Astrocyte (in vitro differentiated cells and primary cell): ENCODE measurements around the gene ISLR. TPM values are rescaled to one million over a fixed set of nuclear protein-coding genes. Genes with fewer than 3 reads are reported as not detected.

Experiments
- DNase-seq: peaks from one replicate; pipeline ENCODE4 v3.0.0-alpha.2; 2010; ENCODE audit warnings: low read depth
- FAIRE-seq: peaks from 2 replicates; lab custom pipeline; 2011; peaks lifted over from hg19 to GRCh38; lab: Jason Lieb, UNC
- H2AFZ ChIP-seq: 2 replicates; pipeline ENCODE4 v1.6.0; 2012; ENCODE audit warnings: low read depth, low read length, inconsistent platforms
- H3K27ac ChIP-seq: 2 replicates; pipeline ENCODE4 v1.5.1; 2011; ENCODE audit warnings: low read depth, low read length, inconsistent platforms
- H3K27me3 ChIP-seq: 2 replicates; pipeline ENCODE4 v1.6.0; 2011; ENCODE audit warnings: low read length, inconsistent platforms; ENCODE audit not compliant: insufficient read depth
- H3K36me3 ChIP-seq: 2 replicates; pipeline ENCODE4 v1.5.1; 2011; ENCODE audit warnings: low read length, inconsistent platforms; ENCODE audit not compliant: insufficient read depth
- H3K4me1 ChIP-seq: 2 replicates; pipeline ENCODE4 v1.5.1; 2011; ENCODE audit warnings: low read length, inconsistent platforms; ENCODE audit not compliant: insufficient read depth
- H3K4me2 ChIP-seq: 2 replicates; pipeline ENCODE4 v1.6.0; 2012; ENCODE audit warnings: low read length, inconsistent platforms
- H3K4me3 ChIP-seq: 2 replicates; pipeline ENCODE4 v1.5.1; 2011; ENCODE audit warnings: low read depth, mild to moderate bottlenecking, low read length, inconsistent platforms; ENCODE audit not compliant: insufficient read depth
- H3K79me2 ChIP-seq: 2 replicates; pipeline ENCODE4 v1.6.0; 2012; ENCODE audit warnings: mild to moderate bottlenecking, low read length, inconsistent platforms; ENCODE audit not compliant: insufficient read depth
- H3K9ac ChIP-seq: 2 replicates; pipeline ENCODE4 v1.6.0; 2012; ENCODE audit warnings: mild to moderate bottlenecking, low read length, inconsistent platforms
- H3K9me3 ChIP-seq: 2 replicates; pipeline ENCODE4 v1.5.1; 2012; ENCODE audit warnings: low read depth, mild to moderate bottlenecking, low read length, inconsistent platforms; ENCODE audit not compliant: insufficient read depth
- H4K20me1 ChIP-seq: 2 replicates; pipeline ENCODE4 v1.6.0; 2012; ENCODE audit warnings: low read length, inconsistent platforms; ENCODE audit not compliant: insufficient read depth
- H3K27ac Mint-ChIP-seq: one replicate; pipeline ENCODE4 v1.8.0; 2021; ENCODE audit warnings: mild to moderate bottlenecking, mixed read lengths; ENCODE audit not compliant: unreplicated experiment
- H3K27me3 Mint-ChIP-seq: one replicate; pipeline ENCODE4 v1.8.0; 2021; ENCODE audit warnings: low read depth, mixed read lengths; ENCODE audit not compliant: unreplicated experiment
- H3K36me3 Mint-ChIP-seq: one replicate; pipeline ENCODE4 v1.8.0; 2021; ENCODE audit warnings: low read depth, mixed read lengths; ENCODE audit not compliant: unreplicated experiment
- H3K4me1 Mint-ChIP-seq: one replicate; pipeline ENCODE4 v1.8.0; 2021; ENCODE audit warnings: low read depth, mixed read lengths; ENCODE audit not compliant: unreplicated experiment
- H3K4me3 Mint-ChIP-seq: one replicate; pipeline ENCODE4 v1.8.0; 2021; ENCODE audit warnings: mild to moderate bottlenecking, moderate library complexity, mixed read lengths; ENCODE audit not compliant: unreplicated experiment
- H3K9me3 Mint-ChIP-seq: one replicate; pipeline ENCODE4 v1.8.0; 2021; ENCODE audit warnings: mild to moderate bottlenecking, mixed read lengths; ENCODE audit not compliant: unreplicated experiment
- CTCF ChIP-seq: IDR thresholded peaks from 2 replicates; pipeline ENCODE4 v1.5.1; 2011; ENCODE audit warnings: low read depth, mild to moderate bottlenecking, inconsistent platforms, low read length, moderate library complexity; ENCODE audit not compliant: insufficient read depth
- EZH2 ChIP-seq: IDR thresholded peaks from 2 replicates; pipeline ENCODE4 v1.6.1; 2012; ENCODE audit warnings: mild to moderate bottlenecking, low read length, inconsistent platforms; ENCODE audit not compliant: insufficient read depth
- total RNA-seq: library from RNA; stranded (reverse); gene quantifications from 2 replicates; pipeline ENCODE4 v1.2.1, GENCODE V29; 2021

ISLR gene
- total RNA-seq, 1 donor from 2014 or later = 1.6 TPM

- peaks cover 18% of the 10 kb centered on the region for H3K9me3 ChIP-seq
- Mint-ChIP-seq H3K4me1 (peaks cover 2% of the 10 kb centered on the region), H3K36me3 (no peaks in the 10 kb centered on the region), H3K9me3 (peaks cover 32% of the 10 kb centered on the region), H3K4me3 (no peak within 1 kb of the TSS), H3K27ac (peak within 1 kb of the TSS; percentile 93), H3K27me3 (peaks cover 63% of the 10 kb centered on the region)
- no peak within 1 kb of the TSS for H3K27ac ChIP-seq
- H2AFZ ChIP-seq = peak within 1 kb of the TSS; percentile 41
- FAIRE-seq (no peak), DNase-seq (no peak)
- TF ChIP-seq CTCF = no peak
- peak; percentile 4 for TF ChIP-seq EZH2
- H3K4me2 ChIP-seq = peak within 1 kb of the TSS; percentile 88
- H3K36me3 ChIP-seq = no peaks in the 10 kb centered on the region
- peaks cover 23% of the 10 kb centered on the region for H3K4me1 ChIP-seq
- H3K9ac ChIP-seq = no peak within 1 kb of the TSS
- H3K27me3 ChIP-seq = peaks cover 75% of the 10 kb centered on the region
- H4K20me1 ChIP-seq = no peaks in the 10 kb centered on the region
- no peaks in the 10 kb centered on the region for H3K79me2 ChIP-seq
- peak within 1 kb of the TSS; percentile 23 for H3K4me3 ChIP-seq
These were observed 43.2 kb upstream of the ISLR start, which contains the start of gene ISLR2 for GRCh38 chr15:74130155-74130848. Gene ISLR2 (plus strand): TSS chr15:74130586. CDS start chr15:74132755, 2,169 bp downstream.

- DNase-seq (no peak), FAIRE-seq (no peak)
- H3K27me3 ChIP-seq = peaks cover 71% of the 10 kb centered on the region
- H3K9me3 ChIP-seq = peaks cover 18% of the 10 kb centered on the region
- Mint-ChIP-seq H3K27me3 (peaks cover 64% of the 10 kb centered on the region), H3K9me3 (peaks cover 34% of the 10 kb centered on the region), H3K4me1 (peaks cover 2% of the 10 kb centered on the region), H3K36me3 (no peaks in the 10 kb centered on the region), H3K27ac (peak overlapping the region; percentile 93), H3K4me3 (no peak overlapping the region)
- no peaks in the 10 kb centered on the region for H3K79me2 ChIP-seq
- H3K36me3 ChIP-seq = no peaks in the 10 kb centered on the region
- H3K27ac ChIP-seq = no peak overlapping the region
- no peak overlapping the region for H3K4me3 ChIP-seq
- no peak overlapping the region for H3K9ac ChIP-seq
- TF ChIP-seq CTCF (no peak), EZH2 (peak; percentile 37)
- H3K4me2 ChIP-seq = peak overlapping the region; percentile 67
- H4K20me1 ChIP-seq = no peaks in the 10 kb centered on the region
- H2AFZ ChIP-seq = no peak overlapping the region
- peaks cover 29% of the 10 kb centered on the region for H3K4me1 ChIP-seq
These were observed 42.5 kb upstream of the ISLR start for GRCh38 chr15:74130849-74131627.
